Psoas muscle (tissue), 8 donors: ENCODE measurements around the gene DHRS3. TPM values are rescaled to one million over a fixed set of nuclear protein-coding genes. Genes with fewer than 3 reads are reported as not detected.
A peak's percentile ranks its signal among the peaks of the same experiment; 100 is the strongest.

Experiments used
- ATAC-seq, 4 donors: fragments of 200-7000 bp; cut with Tn5 transposase; one replicate each; pipeline ENCODE4 v1.9.1; 2020; ENCODE audit warnings: moderate library complexity in 3 of 4, mild to moderate bottlenecking in 2 of 4
- DNase-seq, 2 donors: peaks; one replicate each; pipeline ENCODE4 v3.0.0-alpha.2; 2020
- H3K27ac ChIP-seq: fragments of 200-600 bp; one replicate; pipeline ENCODE4 v1.8.0; 2022
- H3K27me3 ChIP-seq, 3 donors: fragments of 200-600 bp in 1 of 3; one replicate each; pipeline versions ENCODE4 v1.6.1 to v1.8.0; 2013 to 2022; ENCODE audit warnings: low read length in 2 of 3, mild to moderate bottlenecking in 2 of 3, moderate library complexity in 1 of 3; ENCODE audit not compliant: insufficient read depth in 3 of 3
- H3K36me3 ChIP-seq, 2 donors: fragments of 200-600 bp in 1 of 2; one replicate each; pipeline versions ENCODE4 v1.6.1 to v1.8.0; 2013 to 2022; ENCODE audit warnings: low read depth in 1 of 2, mild to moderate bottlenecking in 1 of 2, moderate library complexity in 1 of 2; ENCODE audit not compliant: insufficient read depth in 1 of 2
- H3K4me1 ChIP-seq: fragments of 200-600 bp; one replicate; pipeline ENCODE4 v1.8.0; 2022
- H3K4me3 ChIP-seq: fragments of 200-600 bp; one replicate; pipeline ENCODE4 v1.8.0; 2022; ENCODE audit warnings: mild to moderate bottlenecking
- H3K9me3 ChIP-seq: fragments of 200-600 bp; one replicate; pipeline ENCODE4 v1.8.0; 2022
- CTCF ChIP-seq: fragments of 200-600 bp; IDR thresholded peaks from one replicate; pipeline ENCODE4 v1.8.0; 2022; ENCODE audit warnings: antibody characterized with exemption
- WGBS, 3 donors: extraction: QIAGEN DNeasy Blood & Tissue Kit; methylation state at CpG; one replicate each; pipeline versions ENCODE4 v1.1.6 to v1.1.7; 2013; 5-methylcytosine and 5-hydroxymethylcytosine counted together
- intact Hi-C, 2 donors: fragments of 100-400 bp; cut with DNase I; formaldehyde crosslinking; loops; one replicate each; pipeline versions ENCODE4 v1.11.0 to v1.14.2; 2022
- polyA plus RNA-seq, 3 donors: library from polyadenylated mRNA; stranded (reverse); fragments of 200-250 nt; gene quantifications; one replicate each; pipeline ENCODE4 v1.2.3, GENCODE V29; 2013
- total RNA-seq, 4 donors: library from RNA; stranded (reverse); fragmentation: NEBNext Ultra II Directional in 2 of 4; extraction: Animal tissue kit (Norgen Biotek cat#: 25700) in 2 of 4; gene quantifications; one replicate each; pipeline versions ENCODE4 v1.2.1 to v1.2.4, GENCODE V29; 2021 to 2023
- donor health status: healthy with polysubstance abuse.
- donor health status: DM: no; HTN: no; CAD: no; lungs with moderate emphysema.
- donor health status: Bipolar disorder and iron deficiency.
- donor health status: healthy.
- donor health status: DM: yes; HTN: yes; CAD: no.
- donor health status: DM: no; HTN: no; CAD: no.
- donor health status: DM: no; HTN: no; CAD: no.
- donor health status: DM: yes; HTN: yes; CAD: no.

The DHRS3 gene
- total and polyA plus RNA-seq, 7 donors: 21.7 to 78.7 (median 41.2) TPM

- intact Hi-C loops: loop anchor here in 1 of 2 donors (5.0 kb wide), 1 partner anchor 40 kb away; no protein-coding TSS in a partner anchor
- 69 to 78% (median 71%) methylated on average over 27 of the region's 27 CpGs for WGBS, 3 donors
- H3K27ac ChIP-seq: peak overlapping the region; percentile 82
- H3K4me1 ChIP-seq: peaks cover 64% of the 10 kb centered on the region
- H3K9me3 ChIP-seq: no peaks in the 10 kb centered on the region
- TF ChIP-seq CTCF: no peak
- H3K36me3 ChIP-seq: no peaks in the 10 kb centered on the region
- DNase-seq (peak in 1 of 2 donors; percentile 55), ATAC-seq (no peak)
- no peak overlapping the region for H3K4me3 ChIP-seq
- no peaks in the 10 kb centered on the region for H3K27me3 ChIP-seq
Measured at GRCh38 chr1:12552111-12552888, 65.7 kb downstream of the DHRS3 start.

- Histone ChIP-seq H3K36me3 (no peaks in the 10 kb centered on the region), H3K27me3 (no peaks in the 10 kb centered on the region), H3K27ac (peak overlapping the region; percentile 82), H3K9me3 (no peaks in the 10 kb centered on the region), H3K4me1 (peaks cover 63% of the 10 kb centered on the region), H3K4me3 (no peak overlapping the region)
- DNase-seq (no peak), ATAC-seq (no peak)
- intact Hi-C loops: loop anchor here in 1 of 2 donors (5.0 kb wide), 1 partner anchor 41 kb away; no protein-coding TSS in a partner anchor
- no peak for TF ChIP-seq CTCF
Measured at GRCh38 chr1:12551584-12551983, 66.4 kb downstream of the DHRS3 start.

- Histone ChIP-seq H3K4me3 (peak overlapping the region; percentile 18), H3K27ac (peak overlapping the region; percentile 84), H3K9me3 (no peaks in the 10 kb centered on the region), H3K4me1 (peaks cover 52% of the 10 kb centered on the region), H3K36me3 (no peaks in the 10 kb centered on the region), H3K27me3 (no peaks in the 10 kb centered on the region)
- intact Hi-C loops: loop anchor here in 1 of 2 donors (5.0 kb wide), 1 partner anchor 43 kb away; no protein-coding TSS in a partner anchor
- DNase-seq (peak; percentile 90 to 95), ATAC-seq (peak; percentile 65 to 76 (median 74))
- WGBS, 3 donors: 22 to 35% (median 23%) methylated on average over 31 of the region's 31 CpGs
- no peak for TF ChIP-seq CTCF
Measured at GRCh38 chr1:12549460-12550349, 68.3 kb downstream of the DHRS3 start.

- no peaks in the 10 kb centered on the region for H3K36me3 ChIP-seq
- intact Hi-C loops: no loop called here
- no peak overlapping the region for H3K4me3 ChIP-seq
- ATAC-seq (peak; percentile 41 to 65 (median 50)), DNase-seq (peak; percentile 86 to 89)
- WGBS, 3 donors: 15 to 31% (median 18%) methylated on average over 26 to 27 of the region's 27 CpGs
- H3K4me1 ChIP-seq: peaks cover 46% of the 10 kb centered on the region
- peak overlapping the region; percentile 84 for H3K27ac ChIP-seq
- no peaks in the 10 kb centered on the region for H3K27me3 ChIP-seq
- no peak for TF ChIP-seq CTCF
- H3K9me3 ChIP-seq: no peaks in the 10 kb centered on the region
Measured at GRCh38 chr1:12548973-12549459, 69.0 kb downstream of the DHRS3 start.
